Inflammatory macrophage treated with lipopolysaccharide for 4 hours (primary cell): ENCODE data around the gene LGALS14.

Experiments used
- DNase-seq: peaks from one replicate; pipeline ENCODE4 v3.0.0-alpha.2; 2020

LGALS14 gene

GRCh38 chr19:39752390-39752789 is 48.1 kb downstream of the LGALS14 start:
- DNase-seq, result no peak

GRCh38 chr19:39752795-39753194 is 48.5 kb downstream of the LGALS14 start:
- DNase-seq, result no peak

- DNase-seq, result no peak
Observed at GRCh38 chr19:39754544-39754943, 50.3 kb downstream of the LGALS14 start.

DNA sequence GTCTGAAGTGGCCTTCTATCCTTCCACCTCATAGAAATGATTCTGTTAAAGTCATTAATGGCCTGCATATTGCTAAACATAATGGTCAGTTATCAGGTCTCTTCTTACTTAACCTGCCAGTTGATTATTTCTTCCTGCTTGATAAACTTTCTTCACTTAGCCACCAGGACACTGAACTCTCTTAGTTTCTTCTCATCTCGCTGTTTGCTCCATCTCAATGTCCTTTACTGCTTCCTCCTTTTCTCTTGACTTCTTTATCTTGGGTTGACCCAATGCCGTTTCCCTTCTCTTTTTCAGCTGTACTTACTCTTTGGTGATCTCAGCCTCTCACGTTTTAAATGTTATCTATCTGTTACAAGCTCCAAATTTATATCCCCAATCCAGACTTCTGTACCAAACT is 50.7 kb downstream of the LGALS14 start:
- no peak for DNase-seq
